ENCODE results near the gene LRFN5.
"Not testable (repeated sequence)": the region's sequence is repeated elsewhere in the genome, so short reads cannot be mapped to it uniquely, and the experiment has no call there.

The LRFN5 gene

DNA sequence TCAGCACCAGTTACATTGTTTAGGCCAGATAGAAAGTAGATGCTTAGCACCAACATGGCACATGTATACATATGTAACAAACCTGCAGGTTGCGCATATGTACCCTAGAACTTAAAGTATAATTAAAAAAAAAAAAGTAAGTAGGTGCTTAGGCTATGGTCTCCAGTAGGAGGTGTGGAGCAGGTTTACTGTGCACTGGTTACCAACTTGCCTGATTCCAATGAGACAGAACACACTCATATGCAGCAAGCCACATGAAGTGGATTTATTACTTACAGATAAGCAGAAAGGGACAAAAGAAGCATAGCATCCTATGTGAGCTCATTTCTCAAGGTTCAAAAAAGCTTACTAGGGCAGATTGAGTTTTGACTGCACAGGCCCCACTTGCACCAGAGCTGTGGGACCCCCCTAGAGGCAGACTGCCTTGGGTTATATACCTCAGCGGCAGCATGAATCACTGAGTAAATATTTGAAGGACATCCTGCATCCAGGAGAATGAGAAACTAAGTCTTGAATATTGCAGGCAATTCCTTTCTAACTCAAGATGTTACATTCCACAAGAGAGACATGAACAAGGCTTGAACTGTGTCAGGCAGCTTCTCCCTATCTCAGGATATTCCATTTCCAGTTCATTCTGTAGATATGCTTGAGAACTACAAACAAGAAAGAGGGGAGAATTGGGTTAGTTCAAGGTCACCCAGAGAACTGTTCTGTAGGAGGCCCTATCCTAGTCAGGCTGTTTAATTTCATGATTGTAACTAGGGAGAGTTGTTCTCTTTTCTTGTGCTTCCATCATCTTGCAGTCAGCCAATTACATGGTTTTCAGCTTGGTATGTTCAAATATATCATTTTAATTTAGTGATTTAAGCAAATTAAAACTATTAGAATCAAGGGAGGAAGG, 30.1 kb downstream of the LRFN5 start:
- in situ Hi-C loops (cut with HindIII; ENCODE audit: low sequenced_read_pairs) = no loop called here

DNA sequence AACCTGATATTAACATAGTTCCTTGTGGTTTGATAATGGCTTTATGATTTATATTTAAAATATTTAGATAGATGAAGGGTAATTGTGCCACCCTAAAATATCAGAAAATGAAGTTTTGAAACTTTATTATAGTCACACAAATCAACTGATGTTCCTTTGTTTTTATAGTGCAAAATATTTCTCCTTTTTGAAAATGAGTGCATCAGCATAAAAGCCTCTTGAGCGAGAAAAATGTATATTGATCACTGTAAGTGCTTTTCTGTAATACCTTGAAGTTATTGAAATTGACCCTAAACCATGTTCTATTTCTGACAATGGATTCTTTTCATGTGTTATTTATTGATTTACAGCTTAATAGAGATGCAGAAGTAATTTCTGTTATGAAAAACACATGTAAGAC, 35.0 kb downstream of the LRFN5 start:
- in situ Hi-C loops (cut with HindIII; ENCODE audit: low sequenced_read_pairs) = no loop called here

GRCh38 chr14:41642367-41642766, 35.7 kb downstream of the LRFN5 start:
- in situ Hi-C loops (cut with HindIII; ENCODE audit: low sequenced_read_pairs) = no loop called here

DNA sequence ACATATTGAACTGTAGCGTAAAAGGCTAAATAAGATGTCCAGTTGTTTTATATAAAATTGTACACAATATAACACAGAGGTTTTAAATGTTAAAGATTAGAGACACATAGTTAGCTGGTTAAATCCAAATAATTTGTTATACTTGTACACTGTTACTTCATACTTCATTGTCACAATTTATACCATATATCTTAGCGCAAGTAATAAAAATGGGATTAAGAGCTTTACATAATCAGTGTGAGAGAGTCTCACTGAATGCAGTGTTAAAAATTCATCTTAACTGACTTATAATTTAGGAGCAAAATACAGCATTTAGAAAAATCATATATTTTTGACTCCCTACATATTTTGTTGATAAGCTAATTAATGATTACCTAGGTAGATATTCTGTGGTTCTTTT, 36.1 kb downstream of the LRFN5 start:
- in situ Hi-C loops (cut with HindIII; ENCODE audit: low sequenced_read_pairs) = no loop called here

DNA sequence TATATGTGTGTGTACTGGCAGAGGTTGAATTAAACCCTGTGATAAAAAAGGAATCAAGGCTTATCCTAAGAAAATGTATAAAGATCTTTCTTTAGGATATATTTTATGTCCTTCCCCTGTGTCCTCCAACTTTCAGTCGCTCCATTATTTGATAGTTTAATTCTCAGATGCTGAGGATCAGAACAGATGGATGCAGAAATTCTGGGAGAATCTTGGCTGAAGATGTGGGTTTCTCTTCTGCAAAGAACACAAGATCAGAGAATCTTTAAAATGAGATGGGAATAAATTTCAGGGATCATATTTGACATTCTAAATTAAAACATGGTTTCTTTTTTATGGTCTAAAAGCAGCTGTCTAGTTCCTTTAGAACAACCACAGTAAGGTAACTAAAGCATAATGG, 37.9 kb downstream of the LRFN5 start:
- in situ Hi-C loops (cut with HindIII; ENCODE audit: low sequenced_read_pairs) = no loop called here

DNA sequence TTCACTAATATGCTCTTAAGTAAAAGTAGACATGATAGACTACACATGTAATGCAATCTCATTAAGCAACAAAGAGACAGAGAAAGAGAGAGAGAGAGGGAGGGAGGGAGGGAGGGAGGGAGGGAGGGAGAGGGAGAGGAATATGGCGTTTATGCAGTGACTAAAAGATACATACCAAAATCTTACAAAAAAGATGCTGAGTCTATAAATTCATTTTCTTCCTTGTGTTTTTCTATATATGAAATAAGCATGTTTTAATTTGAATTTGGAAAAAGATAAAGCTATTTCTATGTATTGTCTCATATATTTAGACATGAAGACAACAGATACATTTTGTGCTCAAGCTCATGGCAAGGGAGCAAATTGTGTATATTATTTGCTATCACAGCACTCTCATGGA, 44.1 kb downstream of the LRFN5 start:
- in situ Hi-C loops (cut with HindIII; ENCODE audit: low sequenced_read_pairs) = no loop called here

DNA sequence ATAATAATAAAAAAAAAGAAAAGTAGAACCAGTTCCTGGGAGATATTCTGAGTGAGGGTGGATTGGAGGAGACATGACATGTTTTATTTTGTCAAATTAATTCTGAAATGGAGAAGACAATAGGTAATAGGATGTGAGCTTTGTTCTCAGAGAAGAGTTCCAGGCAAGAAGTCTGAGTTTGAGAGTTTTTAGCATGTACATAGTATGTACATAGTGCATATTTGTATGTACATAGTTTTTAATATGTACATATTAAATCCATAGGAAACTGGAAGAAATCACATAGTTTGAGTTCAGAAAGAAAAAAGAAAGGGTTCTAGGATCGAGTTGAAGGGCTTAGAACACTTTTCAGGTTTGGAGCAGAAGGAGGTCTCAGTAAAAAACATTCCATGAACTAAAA, 47.5 kb downstream of the LRFN5 start:
- in situ Hi-C loops (cut with HindIII; ENCODE audit: low sequenced_read_pairs) = no loop called here

DNA sequence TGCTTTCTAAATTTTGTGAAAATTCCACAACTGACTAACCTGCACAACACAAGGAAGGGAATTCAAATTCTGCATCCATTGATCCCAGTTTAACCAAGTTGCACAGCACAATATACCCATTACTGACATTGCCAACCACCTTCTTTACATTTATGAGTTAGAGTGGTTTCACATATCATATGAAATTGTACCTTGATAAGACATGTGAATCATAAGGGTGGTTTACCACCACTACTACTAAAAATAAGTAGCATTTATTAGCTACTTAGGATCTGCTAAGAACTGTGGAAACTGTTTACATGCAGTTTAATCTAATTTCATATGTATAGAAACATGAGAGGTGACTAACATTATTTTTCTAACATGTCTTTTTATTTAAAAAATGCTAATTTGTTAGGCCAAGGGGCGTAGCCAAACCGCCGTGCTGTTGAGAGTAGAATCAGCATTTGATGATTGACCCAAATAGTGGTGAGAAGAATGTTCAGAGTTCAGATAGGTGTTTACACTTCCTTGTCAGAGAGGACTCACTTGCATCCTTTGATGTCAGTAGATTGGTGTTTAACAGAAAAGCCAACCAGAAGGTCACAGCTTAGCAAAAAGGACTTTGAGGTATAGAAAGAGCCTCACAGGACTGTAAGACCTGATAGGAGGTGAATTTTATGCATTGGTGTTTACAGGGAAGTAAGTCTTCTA, 56.2 kb downstream of the LRFN5 start:
- in situ Hi-C loops (cut with HindIII; ENCODE audit: low sequenced_read_pairs) = no loop called here

GRCh38 chr14:41663473-41663850, 56.8 kb downstream of the LRFN5 start:
- in situ Hi-C loops (cut with HindIII; ENCODE audit: low sequenced_read_pairs) = no loop called here

- in situ Hi-C loops (cut with HindIII; ENCODE audit: low sequenced_read_pairs) = no loop called here
Measured at GRCh38 chr14:41666301-41666700, 59.6 kb downstream of the LRFN5 start.

- in situ Hi-C loops (cut with HindIII; ENCODE audit: low sequenced_read_pairs) = no loop called here
Measured at GRCh38 chr14:41668356-41668755, 61.7 kb downstream of the LRFN5 start.

- in situ Hi-C loops (cut with HindIII; ENCODE audit: low sequenced_read_pairs) = not testable (repeated sequence)
Measured at GRCh38 chr14:41673601-41674000, 66.9 kb downstream of the LRFN5 start.

GRCh38 chr14:41674511-41674971, 67.9 kb downstream of the LRFN5 start:
- in situ Hi-C loops (cut with HindIII; ENCODE audit: low sequenced_read_pairs) = not testable (repeated sequence)

DNA sequence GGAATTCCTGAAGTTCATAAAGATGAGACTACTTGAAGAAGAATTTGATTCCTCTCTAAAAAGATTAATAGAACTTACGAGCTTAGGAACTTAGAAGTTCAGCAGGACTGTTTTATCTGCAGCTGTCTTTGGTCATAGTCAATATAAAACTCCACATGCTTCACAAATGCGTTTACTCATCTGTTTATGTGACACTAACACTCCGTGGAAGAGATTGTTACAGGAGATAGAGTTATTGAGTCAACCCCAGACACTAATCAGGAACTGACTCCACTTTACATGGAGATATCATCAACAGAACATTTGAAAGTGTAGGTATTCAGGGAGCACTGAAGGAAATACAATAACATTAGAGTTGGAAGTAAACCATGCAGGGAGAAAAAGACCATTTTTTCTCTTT, 92.8 kb downstream of the LRFN5 start:
- in situ Hi-C loops (cut with HindIII; ENCODE audit: low sequenced_read_pairs) = no loop called here

DNA sequence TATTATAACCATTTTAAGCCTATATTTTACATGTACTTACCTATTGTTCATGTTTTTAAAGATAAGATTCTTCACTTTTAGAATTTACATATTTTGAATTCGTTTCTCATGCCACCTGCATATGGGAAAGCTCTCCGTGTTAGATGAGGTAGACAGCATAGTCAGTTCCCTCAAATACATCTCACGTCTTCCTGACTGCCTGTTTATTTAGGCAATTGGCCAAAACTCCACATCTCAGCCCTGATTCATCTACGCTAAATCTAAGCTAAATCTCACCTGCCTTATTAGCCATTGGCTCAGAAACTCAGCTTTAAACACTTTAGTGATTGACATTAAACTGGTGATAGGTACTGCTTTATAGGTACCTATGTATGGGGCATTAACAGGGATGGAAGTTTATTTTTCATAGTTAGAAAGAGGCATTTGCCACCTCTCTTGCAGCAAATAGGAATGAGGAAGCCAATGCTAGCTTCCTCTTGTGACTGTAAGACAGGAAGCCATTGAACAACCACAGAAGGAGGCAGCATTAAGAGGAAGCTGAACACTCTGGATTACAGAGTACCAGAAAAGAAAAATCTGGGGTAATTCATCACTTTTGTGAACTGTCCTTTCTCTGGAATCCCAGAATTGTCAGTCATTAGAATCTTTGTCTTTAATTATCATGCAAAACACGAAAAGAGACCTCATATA, 111.9 kb downstream of the LRFN5 start:
- in situ Hi-C loops (cut with HindIII; ENCODE audit: low sequenced_read_pairs) = no loop called here

DNA sequence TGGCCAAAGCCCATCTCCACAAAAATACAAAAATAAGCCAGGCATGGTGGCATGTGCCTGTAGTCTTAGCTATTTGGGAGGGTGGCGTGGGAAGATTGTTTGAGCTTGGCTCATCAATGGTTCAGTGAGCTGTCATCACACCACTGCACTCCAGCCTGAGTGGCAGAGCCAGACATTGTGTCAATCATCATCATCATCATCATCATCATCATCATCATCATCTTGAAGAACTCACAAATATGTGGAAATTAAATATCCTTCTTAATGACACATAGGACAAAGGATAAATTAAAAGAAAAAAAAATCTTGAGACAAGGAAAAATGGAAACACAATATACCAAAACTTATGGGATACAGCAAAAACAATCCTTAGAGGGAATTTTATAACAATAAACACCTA, 132.5 kb downstream of the LRFN5 start:
- in situ Hi-C loops (cut with HindIII; ENCODE audit: low sequenced_read_pairs) = no loop called here

DNA sequence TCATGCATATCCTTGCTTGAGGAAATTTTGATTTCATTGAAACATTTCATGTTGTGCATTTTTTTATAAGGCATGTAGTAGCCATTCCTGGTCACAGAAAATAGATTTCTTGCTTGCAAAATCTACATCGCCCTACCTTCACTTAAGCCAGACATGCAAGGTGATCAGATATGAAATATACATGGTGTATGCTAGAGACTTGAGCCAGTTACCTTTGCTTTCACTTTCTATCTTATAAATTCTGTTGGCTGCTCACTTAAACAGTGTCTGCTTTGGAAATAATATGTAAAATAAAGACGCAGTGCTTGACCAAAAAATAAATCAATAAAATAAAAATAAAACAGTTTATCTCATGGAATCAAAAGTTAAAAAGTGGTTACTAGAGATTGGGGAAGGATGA, 136.5 kb downstream of the LRFN5 start:
- in situ Hi-C loops (cut with HindIII; ENCODE audit: low sequenced_read_pairs) = no loop called here

- in situ Hi-C loops (cut with HindIII; ENCODE audit: low sequenced_read_pairs) = no loop called here
Measured at GRCh38 chr14:41749429-41749828, 142.8 kb downstream of the LRFN5 start.

DNA sequence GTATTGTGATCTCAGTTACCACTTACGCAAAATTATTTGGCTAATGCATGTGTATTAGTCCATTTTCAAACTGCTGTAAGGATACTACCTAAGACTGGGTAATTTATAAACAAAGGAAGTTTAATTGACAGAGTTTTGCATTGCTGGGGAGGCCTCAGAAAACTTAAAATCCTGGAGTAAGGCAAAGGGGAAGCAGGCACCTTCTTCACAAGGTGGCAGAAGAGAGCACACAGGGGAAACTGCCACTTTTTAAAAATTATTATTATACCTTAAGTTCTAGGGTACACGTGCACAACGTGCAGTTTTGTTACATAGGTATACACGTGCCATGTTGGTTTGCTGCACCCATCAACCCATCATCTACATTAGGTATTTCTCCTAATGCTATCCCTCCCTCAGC, 143.9 kb downstream of the LRFN5 start:
- in situ Hi-C loops (cut with HindIII; ENCODE audit: low sequenced_read_pairs) = not testable (repeated sequence)

DNA sequence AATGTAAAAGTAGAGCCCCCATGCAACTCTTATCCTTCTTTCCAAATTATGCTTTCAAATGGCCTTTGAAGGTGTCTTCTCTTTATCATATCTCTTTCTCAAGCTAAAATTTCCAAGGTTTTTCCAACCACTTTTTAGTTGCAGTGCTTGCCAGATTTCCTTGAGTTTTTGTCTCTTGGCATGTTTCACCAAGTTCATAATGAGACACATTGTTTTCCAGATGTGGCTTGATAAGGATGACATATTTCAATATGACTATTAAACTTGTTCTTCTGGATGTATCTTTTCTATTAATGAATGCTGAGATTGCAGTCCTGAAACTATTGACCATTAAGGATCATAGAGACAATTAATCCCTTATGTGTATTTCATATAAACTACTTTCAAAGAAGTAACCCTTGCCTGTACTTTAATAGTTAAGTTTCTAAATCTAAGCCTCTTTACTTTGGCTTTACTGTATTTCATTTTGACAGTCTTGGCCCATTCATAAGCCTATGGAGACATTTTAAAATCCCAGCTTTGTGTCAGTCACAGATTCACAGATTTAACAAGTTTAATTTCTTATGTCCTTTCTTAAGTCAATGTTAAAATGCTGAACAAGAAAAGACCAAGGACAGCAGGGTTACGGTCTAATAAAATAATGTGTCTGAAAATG, 151.5 kb downstream of the LRFN5 start:
- in situ Hi-C loops (cut with HindIII; ENCODE audit: low sequenced_read_pairs) = no loop called here

- in situ Hi-C loops (cut with HindIII; ENCODE audit: low sequenced_read_pairs) = no loop called here
Measured at GRCh38 chr14:41761204-41761603, 154.5 kb downstream of the LRFN5 start.
